HUES48 (cell line): ENCODE measurements around the gene P3H1.

Source experiments
- H3K27ac ChIP-seq: one replicate; pipeline ENCODE4 v1.7.0; 2013; ENCODE audit warnings: low read depth, low read length, inconsistent platforms
- H3K27me3 ChIP-seq: 2 replicates; pipeline ENCODE4 v1.6.1; 2013; ENCODE audit warnings: mild to moderate bottlenecking, low read length; ENCODE audit not compliant: control insufficient read depth, insufficient read depth
- H3K36me3 ChIP-seq: 2 replicates; pipeline ENCODE4 v1.6.1; 2013; ENCODE audit warnings: low read length; ENCODE audit not compliant: control insufficient read depth, insufficient read depth
- H3K4me1 ChIP-seq: 2 replicates; pipeline ENCODE4 v1.6.1; 2013; ENCODE audit warnings: mild to moderate bottlenecking, low read length; ENCODE audit not compliant: control insufficient read depth, insufficient read depth
- H3K4me3 ChIP-seq: 2 replicates; pipeline ENCODE4 v1.5.1; 2013; ENCODE audit warnings: mild to moderate bottlenecking, low read depth, low read length
- H3K9ac ChIP-seq: 2 replicates; pipeline ENCODE4 v1.6.1; 2013; ENCODE audit warnings: mild to moderate bottlenecking, low read depth, low read length, moderate library complexity
- H3K9me3 ChIP-seq: 2 replicates; pipeline ENCODE4 v1.6.1; 2013; ENCODE audit warnings: low read length; ENCODE audit not compliant: control insufficient read depth, insufficient read depth

Gene P3H1

DNA sequence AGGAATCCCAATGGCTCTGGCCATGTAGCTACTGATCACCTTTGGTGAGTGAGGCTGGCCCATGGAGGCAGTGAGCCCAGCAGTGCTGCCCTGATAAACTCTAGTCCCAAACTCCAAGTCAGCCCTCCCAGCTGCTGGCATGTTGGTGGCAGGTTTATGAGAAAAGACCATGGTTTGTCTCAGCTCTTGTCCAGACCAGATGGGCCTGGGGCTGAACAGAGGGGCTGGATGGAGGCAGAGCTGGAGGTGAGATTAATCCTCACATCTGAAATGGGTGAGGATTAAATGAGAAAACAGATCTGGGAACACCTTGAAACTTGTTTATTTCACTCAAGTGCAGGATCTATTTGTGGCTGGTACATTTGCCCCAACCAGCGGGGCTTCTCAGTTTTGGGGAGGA, 21.2 kb upstream of the P3H1 start:
- H3K27ac ChIP-seq: no peak overlapping the region
- H3K9me3 ChIP-seq: no peaks in the 10 kb centered on the region
- no peaks in the 10 kb centered on the region for H3K27me3 ChIP-seq
- H3K4me3 ChIP-seq: no peak overlapping the region
- no peak overlapping the region for H3K9ac ChIP-seq
- H3K4me1 ChIP-seq: no peaks in the 10 kb centered on the region
- peaks cover under 1% of the 10 kb centered on the region for H3K36me3 ChIP-seq

DNA sequence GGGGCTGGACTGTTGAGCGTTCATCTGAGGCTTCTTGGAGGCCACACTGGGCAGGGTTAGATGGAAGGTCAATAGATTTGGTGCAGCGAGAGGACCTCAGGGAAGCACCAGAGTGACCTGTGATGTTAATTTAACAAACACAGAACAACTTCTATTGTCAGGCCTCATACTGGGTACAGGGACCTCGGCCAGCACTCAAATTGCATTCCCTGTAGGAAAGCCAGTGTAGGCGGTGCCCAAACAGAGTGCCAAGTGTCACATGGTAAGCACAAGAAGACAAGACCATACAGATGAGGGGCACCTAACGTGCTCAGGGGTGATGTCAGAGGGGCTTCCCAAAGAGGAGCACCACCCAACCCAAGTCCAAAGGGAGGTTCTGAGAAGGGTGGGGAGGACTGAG, 19.3 kb upstream of the P3H1 start:
- H3K9ac ChIP-seq: no peak overlapping the region
- H3K4me3 ChIP-seq: no peak overlapping the region
- H3K4me1 ChIP-seq: no peaks in the 10 kb centered on the region
- no peaks in the 10 kb centered on the region for H3K9me3 ChIP-seq
- H3K27ac ChIP-seq: no peak overlapping the region
- H3K27me3 ChIP-seq: no peaks in the 10 kb centered on the region
- H3K36me3 ChIP-seq: peaks cover 15% of the 10 kb centered on the region

DNA sequence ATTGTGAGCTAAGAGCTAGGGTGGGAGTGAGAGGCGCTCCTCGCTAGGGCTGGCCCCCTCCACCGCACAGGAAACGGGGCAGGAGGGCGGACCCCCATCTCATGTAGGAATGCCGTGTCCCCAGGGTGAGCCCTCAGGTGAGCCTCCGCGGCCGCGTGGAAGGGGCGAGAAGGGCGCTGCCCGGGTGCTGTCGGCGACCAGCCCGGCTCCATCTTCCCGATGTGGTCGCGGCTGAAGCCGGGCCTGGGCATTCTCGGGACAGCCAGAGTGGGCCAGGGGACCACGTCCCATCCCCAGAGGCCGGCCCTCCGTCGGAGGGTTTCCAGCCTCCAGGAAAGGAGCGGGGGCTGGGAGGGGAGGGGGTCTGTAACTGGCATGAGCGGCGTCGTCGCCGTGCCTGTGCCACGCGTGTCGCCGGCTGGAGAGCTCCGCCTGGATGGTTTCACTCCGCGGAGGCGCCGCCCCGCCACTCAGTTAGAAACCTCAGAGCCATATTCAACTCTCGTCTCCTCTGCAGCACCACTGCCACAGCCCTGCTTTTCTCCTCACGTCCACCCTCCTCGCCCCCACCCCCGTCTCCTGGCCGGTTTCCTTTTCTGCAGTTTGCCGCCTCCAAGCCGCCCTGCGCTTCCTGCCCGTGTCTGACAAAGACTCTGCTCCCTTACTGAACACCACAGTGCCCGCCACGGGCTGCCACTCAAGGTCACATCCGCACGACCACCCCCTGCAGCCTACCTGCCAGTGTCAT, 18.3 kb upstream of the P3H1 start, which contains the start of gene TMEM269:
TMEM269 (plus strand) TSS at position 46 of the 748 bp plus-strand sequence. CDS start 4,903 bp downstream, outside the sequence.
- Histone ChIP-seq H3K36me3 (peaks cover 25% of the 10 kb centered on the region), H3K9me3 (no peaks in the 10 kb centered on the region), H3K4me3 (no peak within 1 kb of the TSS), H3K27me3 (no peaks in the 10 kb centered on the region), H3K4me1 (no peaks in the 10 kb centered on the region), H3K9ac (no peak within 1 kb of the TSS), H3K27ac (no peak within 1 kb of the TSS)

- Histone ChIP-seq H3K27ac (no peak overlapping the region), H3K4me3 (no peak overlapping the region), H3K9me3 (no peaks in the 10 kb centered on the region), H3K9ac (no peak overlapping the region), H3K4me1 (no peaks in the 10 kb centered on the region), H3K27me3 (no peaks in the 10 kb centered on the region), H3K36me3 (peaks cover 29% of the 10 kb centered on the region)
These were observed 17.7 kb upstream of the P3H1 start for GRCh38 chr1:42784547-42784945.

DNA sequence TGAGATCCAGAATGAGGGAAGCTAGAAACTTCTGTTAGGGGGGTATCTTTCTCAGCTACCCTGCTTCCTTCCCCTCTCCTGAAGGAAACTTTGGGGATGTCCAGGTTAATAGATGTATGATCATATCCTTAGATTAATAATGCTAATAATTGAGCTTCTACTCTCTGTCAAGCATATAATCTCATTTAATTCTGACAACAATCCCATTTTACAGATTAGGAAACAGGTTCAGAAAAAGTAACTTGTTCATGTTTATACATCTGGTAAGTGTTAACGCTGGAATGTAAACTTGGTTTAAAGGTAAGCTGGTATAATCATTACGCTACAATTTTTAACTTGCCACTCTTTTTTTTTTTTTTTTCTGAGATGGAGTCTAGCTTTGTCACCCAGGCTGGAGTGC, 16.3 kb upstream of the P3H1 start:
- H3K4me3 ChIP-seq: no peak overlapping the region

DNA sequence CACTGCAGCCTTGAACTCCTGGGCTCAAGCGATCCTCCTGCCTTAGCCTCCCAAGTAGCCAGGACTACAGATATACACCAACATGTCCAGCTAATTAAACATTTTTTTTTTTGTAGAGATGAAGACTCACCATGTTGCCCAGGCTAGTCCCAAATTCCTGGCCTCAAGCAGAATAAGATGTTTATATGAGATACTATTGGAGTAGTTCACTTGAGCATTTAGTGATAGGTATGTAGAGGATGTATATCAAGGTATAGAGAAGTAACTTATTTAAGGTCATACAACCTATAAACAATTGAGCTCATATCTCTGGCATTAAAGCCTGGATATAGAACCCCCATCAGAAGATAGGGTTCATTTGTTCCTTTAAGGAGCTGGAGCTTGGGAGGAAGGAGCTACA, 13.3 kb upstream of the P3H1 start:
- Histone ChIP-seq H3K4me3 (no peak overlapping the region), H3K27me3 (no peaks in the 10 kb centered on the region), H3K27ac (no peak overlapping the region), H3K9me3 (no peaks in the 10 kb centered on the region), H3K4me1 (no peaks in the 10 kb centered on the region), H3K36me3 (peaks cover 65% of the 10 kb centered on the region), H3K9ac (no peak overlapping the region)

More for the DNA sequence above, 16.3 kb upstream of the P3H1 start:
- Histone ChIP-seq H3K36me3 (peaks cover 38% of the 10 kb centered on the region), H3K9me3 (no peaks in the 10 kb centered on the region), H3K27me3 (no peaks in the 10 kb centered on the region), H3K4me1 (no peaks in the 10 kb centered on the region), H3K9ac (no peak overlapping the region), H3K27ac (no peak overlapping the region)

GRCh38 chr1:42779725-42780124, 12.9 kb upstream of the P3H1 start:
- H3K9me3 ChIP-seq: no peaks in the 10 kb centered on the region
- H3K9ac ChIP-seq: no peak overlapping the region
- no peak overlapping the region for H3K4me3 ChIP-seq
- H3K27ac ChIP-seq: no peak overlapping the region
- no peaks in the 10 kb centered on the region for H3K4me1 ChIP-seq
- H3K27me3 ChIP-seq: no peaks in the 10 kb centered on the region
- peaks cover 70% of the 10 kb centered on the region for H3K36me3 ChIP-seq

DNA sequence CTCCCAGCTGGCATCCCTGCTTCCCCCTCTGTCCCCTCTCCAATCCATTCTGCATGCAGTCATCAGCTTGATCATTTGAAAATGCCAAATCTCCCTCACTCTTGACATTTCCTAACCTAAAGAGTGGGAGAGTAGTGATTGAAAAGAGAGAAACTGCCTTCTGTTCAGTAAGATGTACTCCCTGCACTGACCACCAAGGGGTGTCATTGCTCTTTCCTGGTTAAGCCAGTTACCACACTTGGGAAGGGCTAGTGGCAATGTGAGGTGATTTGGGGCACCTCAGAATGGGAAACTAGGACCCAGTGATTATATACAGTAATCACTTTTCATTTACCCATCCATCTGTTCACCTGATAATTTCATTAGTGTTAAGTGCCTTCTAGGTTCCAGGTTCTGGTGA, 11.0 kb upstream of the P3H1 start:
- H3K4me3 ChIP-seq: no peak overlapping the region
- no peaks in the 10 kb centered on the region; the same call in 1 of the 2 replicates for H3K4me1 ChIP-seq
- no peaks in the 10 kb centered on the region for H3K9me3 ChIP-seq
- peaks cover 76% of the 10 kb centered on the region for H3K36me3 ChIP-seq
- H3K9ac ChIP-seq: no peak overlapping the region
- no peaks in the 10 kb centered on the region for H3K27me3 ChIP-seq
- H3K27ac ChIP-seq: no peak overlapping the region

- Histone ChIP-seq H3K9me3 (no peaks in the 10 kb centered on the region), H3K36me3 (peaks cover 65% of the 10 kb centered on the region), H3K27ac (no peak overlapping the region), H3K4me3 (no peak overlapping the region), H3K27me3 (no peaks in the 10 kb centered on the region), H3K9ac (no peak overlapping the region), H3K4me1 (peaks cover 2% of the 10 kb centered on the region; the same call in 1 of the 2 replicates)
These were observed 9.7 kb upstream of the P3H1 start for GRCh38 chr1:42776502-42776901.

DNA sequence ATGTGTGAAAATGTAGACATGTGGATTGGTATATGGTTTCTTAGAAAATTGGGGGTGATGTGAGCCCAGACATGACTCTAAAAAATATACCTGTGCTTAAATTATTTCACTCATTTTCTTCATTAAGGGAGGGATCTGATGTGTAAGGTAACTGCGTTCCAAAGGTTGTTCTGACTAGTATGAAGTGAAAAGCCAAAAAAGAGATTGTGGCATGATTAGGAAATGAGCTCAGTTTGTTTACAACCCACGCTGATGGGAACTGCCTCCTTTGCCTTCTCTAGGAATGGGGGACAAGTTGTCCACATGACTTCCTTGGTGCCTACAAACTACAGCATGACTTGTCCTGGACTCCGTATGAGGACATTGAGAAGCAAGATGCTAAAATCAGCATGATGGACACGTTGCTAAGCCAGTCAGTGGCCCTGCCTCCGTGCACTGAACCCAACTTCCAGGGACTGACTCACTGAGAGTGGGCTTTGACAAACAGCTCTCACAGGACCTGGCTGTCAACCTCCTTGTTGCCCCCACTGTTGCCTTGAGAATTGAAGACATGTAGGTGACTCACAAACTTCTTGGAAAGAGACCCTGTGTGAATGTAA, 8.2 kb upstream of the P3H1 start:
- Histone ChIP-seq H3K9me3 (no peaks in the 10 kb centered on the region), H3K4me3 (no peak overlapping the region), H3K9ac (no peak overlapping the region), H3K27ac (no peak overlapping the region), H3K27me3 (no peaks in the 10 kb centered on the region), H3K4me1 (peaks cover 2% of the 10 kb centered on the region; the same call in 1 of the 2 replicates), H3K36me3 (peaks cover 53% of the 10 kb centered on the region)

DNA sequence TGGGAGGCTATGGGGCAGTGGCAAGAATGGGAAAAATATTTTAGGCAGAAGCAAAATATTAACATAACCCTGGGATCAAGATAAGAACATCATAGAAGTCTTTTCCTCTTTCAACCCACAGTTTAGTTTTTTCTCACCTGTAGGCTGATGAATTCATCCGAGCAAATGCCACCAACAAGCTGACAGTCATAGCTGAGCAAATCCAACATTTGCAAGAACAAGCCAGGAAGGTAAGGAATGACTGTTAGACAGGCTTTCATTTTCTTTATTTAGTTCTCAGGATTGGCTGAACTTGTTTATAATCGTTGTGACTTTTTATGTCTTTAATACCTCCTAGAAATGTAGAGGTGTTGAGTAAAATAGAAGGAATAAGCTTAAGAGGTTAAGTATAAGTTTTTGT, 6.6 kb upstream of the P3H1 start:
- no peak overlapping the region for H3K4me3 ChIP-seq
- H3K9me3 ChIP-seq: no peaks in the 10 kb centered on the region
- peaks cover 44% of the 10 kb centered on the region for H3K36me3 ChIP-seq
- no peaks in the 10 kb centered on the region for H3K27me3 ChIP-seq
- H3K27ac ChIP-seq: no peak overlapping the region
- H3K4me1 ChIP-seq: peaks cover 2% of the 10 kb centered on the region; the same call in 1 of the 2 replicates
- H3K9ac ChIP-seq: no peak overlapping the region
